ENCODE data around the gene MKNK1.

MKNK1 gene

DNA sequence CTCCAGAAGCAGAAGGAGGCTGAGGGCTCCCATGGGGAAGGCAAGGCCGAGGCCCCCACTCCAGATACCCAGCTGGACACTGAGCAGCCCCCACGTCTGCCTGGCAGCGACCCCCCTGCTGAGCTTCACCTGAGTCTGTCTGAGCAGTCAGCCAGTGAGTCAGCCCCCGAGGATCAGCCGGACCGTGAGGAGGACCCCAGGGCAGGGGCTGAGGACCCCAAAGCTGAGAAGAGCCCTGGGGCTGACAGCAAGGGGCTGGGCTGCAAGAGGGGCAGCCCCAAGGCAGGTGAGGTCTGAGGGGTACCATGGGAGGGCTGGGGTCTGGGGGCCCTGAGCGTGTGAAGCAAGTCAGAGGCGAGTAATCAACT is 93.1 kb downstream of the MKNK1 start:
- no peaks in the 10 kb centered on the region for H3K36me3 ChIP-seq
- peaks cover 49% of the 10 kb centered on the region for H3K27me3 ChIP-seq
- no peak overlapping the region for H3K27ac ChIP-seq
- H3K4me3 ChIP-seq (ENCODE audit: low read depth in 1 of 2, low read length in 1 of 2) = no peak overlapping the region
- TF ChIP-seq, protein P1, sequence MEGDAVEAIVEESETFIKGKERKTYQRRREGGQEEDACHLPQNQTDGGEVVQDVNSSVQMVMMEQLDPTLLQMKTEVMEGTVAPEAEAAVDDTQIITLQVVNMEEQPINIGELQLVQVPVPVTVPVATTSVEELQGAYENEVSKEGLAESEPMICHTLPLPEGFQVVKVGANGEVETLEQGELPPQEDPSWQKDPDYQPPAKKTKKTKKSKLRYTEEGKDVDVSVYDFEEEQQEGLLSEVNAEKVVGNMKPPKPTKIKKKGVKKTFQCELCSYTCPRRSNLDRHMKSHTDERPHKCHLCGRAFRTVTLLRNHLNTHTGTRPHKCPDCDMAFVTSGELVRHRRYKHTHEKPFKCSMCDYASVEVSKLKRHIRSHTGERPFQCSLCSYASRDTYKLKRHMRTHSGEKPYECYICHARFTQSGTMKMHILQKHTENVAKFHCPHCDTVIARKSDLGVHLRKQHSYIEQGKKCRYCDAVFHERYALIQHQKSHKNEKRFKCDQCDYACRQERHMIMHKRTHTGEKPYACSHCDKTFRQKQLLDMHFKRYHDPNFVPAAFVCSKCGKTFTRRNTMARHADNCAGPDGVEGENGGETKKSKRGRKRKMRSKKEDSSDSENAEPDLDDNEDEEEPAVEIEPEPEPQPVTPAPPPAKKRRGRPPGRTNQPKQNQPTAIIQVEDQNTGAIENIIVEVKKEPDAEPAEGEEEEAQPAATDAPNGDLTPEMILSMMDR (IDR thresholded peaks at IDR 0.05) = no peak
- no peaks in the 10 kb centered on the region for H3K4me1 ChIP-seq (ENCODE audit: control insufficient read depth in 1 of 2, insufficient read depth in 1 of 2, low read depth in 1 of 2, low read length in 1 of 2)
- H3K9me3 ChIP-seq = no peaks in the 10 kb centered on the region

DNA sequence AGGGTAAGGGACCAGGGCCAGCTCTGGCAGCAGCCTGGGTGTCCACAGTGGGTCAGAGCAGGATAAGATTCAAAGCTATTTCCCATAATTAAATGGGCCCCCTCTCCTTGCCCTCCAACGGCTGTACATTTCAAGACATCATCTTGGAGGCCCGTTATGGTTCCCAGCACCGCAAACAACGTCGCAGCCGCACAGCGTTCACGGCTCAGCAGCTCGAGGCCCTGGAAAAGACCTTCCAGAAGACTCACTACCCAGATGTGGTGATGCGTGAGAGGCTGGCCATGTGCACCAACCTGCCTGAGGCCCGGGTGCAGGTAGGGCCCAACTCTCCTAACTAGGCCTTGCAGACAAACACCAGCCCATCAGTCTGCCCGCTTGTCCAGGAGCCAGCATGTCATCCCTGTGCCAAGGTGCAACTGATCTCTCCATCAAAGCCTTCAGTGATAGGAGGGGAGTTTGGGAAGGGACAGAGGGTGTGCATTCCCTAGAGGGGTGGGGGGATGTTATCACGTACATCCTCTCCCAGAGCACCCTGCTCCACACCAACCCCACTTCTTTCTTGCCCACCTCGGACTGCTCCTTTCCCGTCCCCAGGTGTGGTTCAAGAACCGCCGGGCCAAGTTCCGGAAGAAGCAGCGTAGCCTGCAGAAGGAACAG is 93.6 kb downstream of the MKNK1 start:
- Histone ChIP-seq H3K27ac (no peak overlapping the region), H3K4me1 (ENCODE audit: control insufficient read depth in 1 of 2, insufficient read depth in 1 of 2, low read depth in 1 of 2, low read length in 1 of 2) (no peaks in the 10 kb centered on the region), H3K4me3 (ENCODE audit: low read depth in 1 of 2, low read length in 1 of 2) (no peak overlapping the region), H3K9me3 (no peaks in the 10 kb centered on the region), H3K36me3 (no peaks in the 10 kb centered on the region), H3K27me3 (peaks cover 44% of the 10 kb centered on the region)
- TF ChIP-seq, protein P1 (IDR thresholded peaks at IDR 0.05) = no peak

DNA sequence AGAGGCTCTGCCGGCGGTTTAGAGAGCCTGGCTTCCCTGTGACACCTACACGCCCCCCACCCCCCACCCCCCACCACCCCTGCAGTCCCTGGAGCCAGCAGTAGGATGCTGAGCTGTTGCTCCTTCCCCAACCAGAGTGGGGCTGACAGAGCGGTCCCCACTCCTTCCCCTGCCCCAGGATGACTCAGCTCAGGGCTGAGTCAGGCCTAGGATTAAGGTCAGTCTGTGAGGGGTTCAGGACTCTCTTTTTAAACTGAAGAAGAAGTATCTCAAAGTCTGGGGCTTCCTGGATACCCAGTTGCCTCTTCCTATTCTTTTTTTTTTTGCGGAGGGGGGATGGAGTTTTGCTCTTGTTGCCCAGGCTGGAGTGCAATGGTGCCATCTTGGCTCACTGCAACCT is 95.3 kb downstream of the MKNK1 start:
- no peak overlapping the region for H3K27ac ChIP-seq
- no peaks in the 10 kb centered on the region for H3K4me1 ChIP-seq (ENCODE audit: control insufficient read depth in 1 of 2, insufficient read depth in 1 of 2, low read depth in 1 of 2, low read length in 1 of 2)
- H3K36me3 ChIP-seq = no peaks in the 10 kb centered on the region
- no peaks in the 10 kb centered on the region for H3K9me3 ChIP-seq
- TF ChIP-seq, protein P1 (IDR thresholded peaks at IDR 0.05) = no peak
- no peak overlapping the region for H3K4me3 ChIP-seq (ENCODE audit: low read depth in 1 of 2, low read length in 1 of 2)
- H3K27me3 ChIP-seq = peaks cover 29% of the 10 kb centered on the region
